Stimulated activated CD8-positive, alpha-beta memory T cell treated with anti-CD3 and anti-CD28 coated beads, Interleukin-2, amount 100 ng/mL, for 1 hour (primary cell): ENCODE results near the gene DAB2IP.
A peak's percentile ranks its signal among the peaks of the same experiment; 100 is the strongest.

Experiments used
- DNase-seq, 2 donors: peaks; one replicate each; pipeline ENCODE4 v3.0.0-alpha.2; 2020; ENCODE audit warnings: low read depth in 2 of 2

The DAB2IP gene

GRCh38 chr9:121684381-121685145 is 33.1 kb downstream of the DAB2IP start:
- no peak for DNase-seq

DNA sequence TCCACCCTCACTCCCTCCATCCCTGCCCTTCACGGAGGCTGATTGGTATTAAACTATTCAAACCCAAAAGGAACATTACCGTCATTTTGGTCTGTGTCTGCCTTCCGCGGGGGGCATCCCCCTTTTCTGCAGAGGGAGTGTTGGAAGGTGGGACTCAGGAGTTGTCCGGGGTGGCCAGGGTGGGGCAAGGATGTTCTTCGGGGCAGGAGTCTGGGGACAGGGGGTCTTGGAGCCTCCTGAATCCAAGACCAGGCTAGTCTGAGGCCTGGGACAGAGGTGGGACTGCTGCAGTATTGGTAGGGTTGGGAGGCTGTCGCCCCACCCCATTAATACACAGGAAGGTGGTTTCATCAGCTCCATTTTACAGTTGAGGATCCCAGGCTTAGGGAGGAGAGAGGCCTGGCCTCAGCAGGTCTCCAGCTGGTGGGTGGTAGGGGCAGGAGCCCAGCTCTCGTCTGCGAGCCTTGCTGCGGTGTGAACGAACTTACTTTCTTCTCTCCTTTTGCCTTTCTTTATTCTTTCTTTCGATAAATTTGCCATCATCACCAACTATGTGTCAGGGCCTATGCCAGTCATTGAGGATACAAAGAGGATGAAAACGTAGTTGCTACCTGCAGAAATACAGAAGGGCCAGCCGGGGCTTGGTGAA is 33.8 kb downstream of the DAB2IP start:
- DNase-seq: no peak

GRCh38 chr9:121685795-121686377 is 34.5 kb downstream of the DAB2IP start:
- no peak for DNase-seq

DNA sequence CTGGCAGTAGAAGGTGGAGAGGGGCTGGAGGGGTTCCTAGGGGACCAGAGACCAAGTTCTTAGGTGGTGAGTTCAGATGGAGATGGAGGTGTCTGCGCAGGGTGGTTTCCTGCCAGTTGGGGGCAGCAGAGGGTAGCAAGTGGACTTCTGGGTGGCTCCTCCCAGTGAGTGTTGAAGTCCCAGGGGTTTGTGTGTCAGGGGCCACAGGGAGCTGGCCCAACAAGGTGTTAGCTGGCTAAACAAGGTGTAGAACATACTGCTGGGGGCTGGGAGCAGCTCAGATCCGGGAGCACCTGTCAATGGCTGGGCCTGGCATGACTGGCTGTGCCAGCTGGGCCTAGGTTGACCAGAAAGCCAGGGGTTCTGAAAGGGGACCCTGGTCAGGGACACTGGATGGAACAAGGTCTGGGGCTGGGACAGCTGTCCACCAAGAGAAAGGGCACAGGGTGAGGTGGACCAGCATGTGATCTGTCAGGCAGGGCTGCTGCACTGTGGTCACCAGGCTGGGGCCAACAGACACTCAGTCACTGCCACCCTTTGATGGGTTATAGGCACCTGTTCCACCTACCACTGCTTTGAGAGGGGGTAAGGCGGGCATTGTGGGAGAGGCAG is 35.6 kb downstream of the DAB2IP start:
- DNase-seq: peak; percentile 15 to 24

DNA sequence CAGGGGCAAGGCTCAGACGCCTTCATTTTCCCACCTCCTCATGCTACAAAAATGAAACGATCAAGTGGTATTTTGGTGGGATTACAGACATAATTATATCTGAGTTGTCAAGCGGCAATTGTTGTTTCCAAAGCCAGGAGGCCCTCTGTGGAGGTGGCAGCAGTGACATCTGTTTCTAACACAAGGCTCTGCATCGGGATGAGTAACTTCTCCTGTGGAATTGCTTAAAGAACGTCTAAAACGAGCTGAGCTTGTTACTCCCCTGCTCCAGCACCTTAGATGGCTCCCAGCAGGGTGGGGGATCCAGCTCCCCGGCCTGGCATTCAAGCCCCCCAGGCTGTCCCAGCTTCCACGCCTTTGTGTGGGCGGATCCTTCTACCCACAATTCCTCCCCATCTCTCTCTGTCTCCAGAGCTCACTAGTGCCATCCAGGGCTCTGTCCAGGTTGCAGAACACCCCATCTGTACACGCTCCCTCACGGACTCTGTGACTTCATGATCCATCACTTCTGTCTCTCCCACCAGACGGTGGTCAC is 36.8 kb downstream of the DAB2IP start:
- DNase-seq: no peak

DNA sequence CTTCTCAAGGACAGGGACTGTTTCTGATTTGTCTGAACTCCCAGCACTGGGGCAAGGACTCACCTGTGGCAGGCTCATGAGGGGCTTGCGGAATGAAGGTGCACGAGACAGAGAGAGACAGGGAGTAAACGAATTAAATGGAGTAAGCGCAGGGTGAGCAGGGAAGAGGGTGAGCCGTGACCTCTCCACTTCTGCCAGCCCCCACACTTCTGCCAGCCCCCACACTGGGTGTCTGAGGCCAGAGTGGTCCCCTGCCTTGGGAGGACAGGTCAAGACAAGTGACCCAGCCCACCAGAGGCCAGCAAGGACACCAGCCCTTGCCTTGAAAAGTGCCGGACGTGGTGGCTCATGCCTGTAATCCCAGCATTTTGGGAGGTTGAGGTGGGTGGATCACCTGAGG is 37.2 kb downstream of the DAB2IP start:
- no peak for DNase-seq

GRCh38 chr9:121689461-121690157 is 38.2 kb downstream of the DAB2IP start:
- DNase-seq: no peak

DNA sequence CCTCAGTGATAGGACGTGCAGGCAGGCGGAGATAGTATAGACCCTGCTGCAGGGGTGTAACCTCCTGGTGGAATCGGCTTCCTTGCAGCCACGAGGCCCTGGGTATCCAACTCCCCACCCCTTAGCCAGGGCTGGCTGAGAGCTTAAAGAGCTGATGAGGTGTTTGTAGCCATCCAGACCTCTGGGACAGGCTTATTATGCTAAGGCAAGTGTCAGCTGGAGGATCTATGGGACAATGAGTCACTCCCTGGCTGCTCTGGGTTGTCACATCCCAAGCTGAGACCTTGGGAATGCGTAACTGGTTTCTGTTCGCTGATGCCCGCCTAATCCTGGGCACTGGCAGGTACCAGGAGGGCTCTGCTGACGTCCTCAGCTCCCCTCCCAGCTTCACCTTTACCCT is 38.9 kb downstream of the DAB2IP start:
- no peak for DNase-seq

DNA sequence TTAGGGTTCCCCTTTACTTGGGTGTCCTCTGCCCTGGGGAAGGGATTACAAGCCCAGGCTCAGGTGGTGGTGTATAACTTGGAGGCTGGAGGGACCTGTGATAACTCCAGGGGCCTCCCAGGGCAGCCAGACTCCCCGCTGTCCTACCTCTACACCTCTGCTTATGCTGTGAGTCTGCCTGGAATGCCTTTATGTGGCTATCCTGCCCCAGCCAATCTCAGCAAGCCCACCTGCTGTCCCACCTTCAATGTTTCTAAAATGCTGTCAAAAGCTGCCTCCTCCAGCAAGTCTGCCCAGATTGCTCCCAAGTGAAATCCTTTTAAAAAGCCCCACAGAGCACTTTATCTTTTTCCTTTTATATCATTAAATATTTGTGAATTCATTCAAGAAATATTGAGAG is 39.3 kb downstream of the DAB2IP start:
- DNase-seq: no peak

DNA sequence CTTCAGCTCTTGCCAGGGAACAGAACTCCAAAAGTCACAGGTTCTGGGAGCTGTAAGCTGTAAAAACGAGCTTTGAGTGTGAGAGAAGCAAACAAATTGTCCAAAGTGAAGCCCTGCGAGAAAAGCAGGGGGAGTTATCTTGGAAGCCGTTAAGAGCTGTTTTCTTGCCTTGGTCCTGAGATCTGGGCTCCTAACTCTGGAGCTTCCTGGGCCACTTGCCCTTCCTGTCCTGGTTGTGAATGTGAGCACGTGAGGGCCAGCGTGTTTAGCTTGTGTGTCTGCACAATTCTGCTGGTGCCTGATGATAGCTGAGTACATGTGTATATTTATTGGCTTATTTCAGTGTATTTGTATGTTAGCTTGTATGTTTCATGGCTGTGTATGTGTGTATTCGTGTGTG is 40.5 kb downstream of the DAB2IP start:
- no peak for DNase-seq

DNA sequence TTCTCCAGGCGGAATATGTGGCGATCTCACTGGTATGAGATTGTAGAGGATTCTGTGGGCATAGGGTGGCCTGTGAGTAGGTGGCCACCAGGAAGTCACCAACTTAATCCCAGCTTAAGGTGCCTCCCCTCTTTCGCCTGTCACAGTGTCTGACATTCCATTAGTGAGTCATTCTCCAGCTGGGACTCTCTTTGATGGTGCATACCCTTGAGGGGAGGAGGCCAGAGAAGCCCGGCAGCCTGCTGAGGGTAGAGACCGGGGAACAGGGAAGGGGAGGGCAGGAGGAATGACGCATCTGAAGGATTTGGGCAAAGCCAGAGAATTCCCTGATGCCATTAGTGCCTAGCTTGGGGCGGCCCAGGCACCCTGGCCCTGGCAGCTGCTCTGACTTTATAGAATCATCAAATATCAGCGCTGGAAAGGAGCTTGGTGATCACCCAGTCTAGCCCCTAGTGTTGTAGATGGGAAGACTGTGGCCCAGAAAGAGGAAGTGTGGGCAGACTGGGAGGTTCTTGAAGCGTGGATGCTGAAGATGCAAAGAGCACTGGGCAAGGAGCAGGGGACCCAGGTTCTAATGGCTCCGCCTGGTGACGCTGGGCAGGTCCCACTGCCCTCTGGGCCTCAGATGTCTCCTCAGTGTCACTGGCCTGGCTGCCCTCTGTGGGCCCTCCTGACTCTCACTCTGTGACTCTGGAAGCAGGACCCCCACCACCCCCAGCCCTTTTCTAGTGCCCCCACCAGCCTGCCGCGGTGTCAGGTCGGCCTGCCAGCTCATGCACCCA is 41.4 kb downstream of the DAB2IP start:
- no peak for DNase-seq

- no peak for DNase-seq
These were observed 41.9 kb downstream of the DAB2IP start for GRCh38 chr9:121693388-121693670.

DNA sequence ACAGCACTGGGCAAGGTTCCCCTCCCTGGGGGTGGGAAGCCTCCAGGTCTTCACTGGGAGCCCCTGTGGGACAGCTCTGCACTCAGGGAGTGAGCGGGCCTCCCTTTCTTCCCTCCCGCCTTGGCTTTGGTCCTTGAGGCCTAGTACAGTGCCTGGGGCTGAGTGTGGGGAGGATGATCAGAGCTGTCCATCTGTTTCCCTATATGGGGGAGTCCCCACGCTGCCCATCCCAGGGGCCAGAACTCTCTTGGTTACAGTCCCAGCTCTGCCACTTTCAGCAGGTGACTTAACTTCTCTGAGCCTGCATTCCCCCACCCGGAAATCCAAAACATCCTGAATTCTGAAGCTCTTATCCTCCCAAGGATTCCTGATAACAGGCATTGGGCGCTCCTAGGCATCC is 42.6 kb downstream of the DAB2IP start:
- DNase-seq: no peak

GRCh38 chr9:121694600-121694999 is 43.2 kb downstream of the DAB2IP start:
- DNase-seq: no peak

GRCh38 chr9:121696930-121697329 is 45.5 kb downstream of the DAB2IP start:
- DNase-seq: no peak

DNA sequence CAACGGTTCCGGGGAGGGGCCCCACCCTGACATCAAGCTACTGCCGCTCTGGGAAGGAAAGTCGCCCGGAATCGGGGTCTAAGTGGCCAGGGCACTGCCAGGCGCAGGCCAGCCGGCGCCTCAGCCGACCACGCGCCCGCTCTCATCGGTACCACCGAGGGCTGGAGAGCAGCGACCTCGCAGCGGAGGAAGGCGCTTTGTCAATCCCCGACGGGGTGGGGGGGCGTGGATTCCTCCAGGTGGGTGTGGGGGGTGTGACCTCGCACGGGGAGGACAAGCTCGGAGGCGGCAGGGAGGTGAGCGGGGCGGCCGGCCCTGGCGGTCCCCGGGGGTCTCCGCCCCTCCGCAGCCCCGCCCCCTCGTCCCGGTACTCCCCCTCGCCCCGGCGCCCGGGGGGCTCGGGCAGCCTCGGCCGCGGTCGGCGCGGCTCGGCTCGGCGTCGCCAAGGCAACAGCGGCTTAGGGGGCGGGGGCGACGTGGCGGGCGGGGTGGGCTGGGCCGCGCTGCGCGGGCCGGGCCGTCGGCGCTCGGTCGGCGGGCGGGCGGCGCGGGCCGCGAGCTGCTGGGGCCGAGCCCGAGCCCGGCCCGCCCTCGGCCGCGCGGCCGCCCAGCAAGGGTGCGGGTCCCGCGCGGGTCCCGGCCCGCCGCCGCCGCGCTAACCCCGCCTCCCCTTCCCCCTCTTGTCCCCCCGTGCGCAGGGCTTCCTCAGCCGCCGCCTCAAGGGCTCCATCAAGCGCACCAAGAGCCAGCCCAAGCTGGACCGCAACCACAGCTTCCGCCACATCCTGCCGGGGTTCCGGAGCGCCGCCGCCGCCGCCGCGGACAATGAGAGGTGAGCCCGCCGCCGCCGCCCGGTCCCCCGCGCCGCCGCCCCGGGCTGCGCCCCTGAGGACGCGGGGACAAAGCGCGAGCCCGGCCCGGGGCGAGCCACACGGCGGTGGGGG is 47.5 kb downstream of the DAB2IP start:
- peak; percentile 16 to 27 for DNase-seq

GRCh38 chr9:121699571-121700164 is 48.2 kb downstream of the DAB2IP start:
- DNase-seq: no peak

DNA sequence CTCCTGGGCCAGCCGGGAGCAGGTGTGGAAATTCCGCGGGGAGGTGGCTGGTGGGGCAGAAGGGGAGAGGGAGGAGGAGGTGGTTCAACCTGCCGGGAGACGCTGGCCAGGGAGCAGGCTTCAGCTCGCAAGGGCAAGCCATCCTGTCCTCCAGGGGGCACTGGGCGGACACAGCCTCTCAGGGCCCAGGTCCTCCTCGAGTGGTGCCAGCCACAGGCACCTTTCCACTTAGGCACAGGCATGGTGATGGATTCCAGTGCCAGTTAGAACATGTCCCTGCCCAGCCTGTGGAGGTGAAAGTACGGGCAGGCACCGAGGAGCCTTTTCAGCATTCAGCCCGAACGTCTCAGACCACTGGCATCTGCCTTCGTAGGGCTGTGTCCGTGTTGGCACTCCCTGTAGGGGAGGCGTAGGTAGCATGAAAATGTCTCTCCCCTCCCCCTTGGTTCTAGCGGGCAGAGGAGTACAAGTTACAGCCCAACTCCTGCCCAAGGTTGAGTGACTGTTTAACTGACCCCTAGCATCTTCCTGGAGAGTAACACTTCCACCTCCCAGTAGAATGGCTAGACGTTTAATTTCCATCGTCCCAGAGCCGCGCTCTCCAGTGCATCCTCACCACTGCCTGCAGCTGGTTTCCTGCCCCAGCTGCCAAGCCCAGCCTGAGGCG is 48.9 kb downstream of the DAB2IP start:
- no peak for DNase-seq

GRCh38 chr9:121700832-121701419 is 49.5 kb downstream of the DAB2IP start:
- no peak for DNase-seq
